H1 (cell line): ENCODE data around the gene AFAP1L1. TPM values are rescaled to one million over a fixed set of nuclear protein-coding genes. Genes with fewer than 3 reads are reported as not detected.

ENCODE experiments used
- ATF2 ChIP-seq: IDR thresholded peaks from 2 replicates; pipeline ENCODE4 v1.6.1; 2012; ENCODE audit warnings: low read length, inconsistent platforms
- BRCA1 ChIP-seq: IDR thresholded peaks from 2 replicates; pipeline ENCODE4 v1.6.1; 2012; ENCODE audit warnings: low read depth, low read length, improper control_type of control experiment
- POU5F1 ChIP-seq: IDR thresholded peaks from 2 replicates; pipeline ENCODE4 v1.6.1; 2011; ENCODE audit warnings: low read depth, mild to moderate bottlenecking, low read length, moderate library complexity
- SRF ChIP-seq: IDR thresholded peaks from 2 replicates; pipeline ENCODE4 v1.6.1; 2011; ENCODE audit warnings: mild to moderate bottlenecking, low read depth, low read length, moderate library complexity
- TAF1 ChIP-seq: IDR thresholded peaks from 2 replicates; pipeline ENCODE4 v1.6.1; 2011; ENCODE audit warnings: mild to moderate bottlenecking, low read depth, low read length
- polyA plus RNA-seq, 7 experiments: library from polyadenylated mRNA; depleted of rRNA in 3 of 7; stranded (reverse) in 5 of 7; unstranded in 2 of 7; fragments of >200 nt in 5 of 7; fragments of 200-250 nt in 2 of 7; gene quantifications; 1 replicate in 5 of 7; 2 replicates in 1 of 7; 4 replicates in 1 of 7; pipeline versions ENCODE4 v1.2.1 to v1.2.3, GENCODE V29; 2011 to 2013; ENCODE audit warnings: missing spikeins in 2 of 7, mixed read lengths in 2 of 7
- total RNA-seq: library from RNA; stranded (reverse); fragmentation: NEBNext Ultra II Directional; extraction: Animal tissue kit (Norgen Biotek cat#: 25700); gene quantifications from 2 replicates; pipeline ENCODE4 v1.2.1, GENCODE V29; 2021
- TF ChIP-seq, protein P1 (sequence below), 3 experiments: IDR thresholded peaks; 1 replicate in 2 of 3; 2 replicates in 1 of 3; pipeline versions ENCODE4 v1.5.1 to v1.6.1; 2011; ENCODE audit warnings: low read length in 3 of 3, mild to moderate bottlenecking in 3 of 3, inconsistent platforms in 2 of 3, low read depth in 1 of 3, moderate library complexity in 1 of 3; ENCODE audit not compliant: insufficient read depth in 1 of 3; ENCODE audit errors: control extremely low read depth in 1 of 3

Gene AFAP1L1
- total and polyA plus RNA-seq, 2 of the 8 experiments (the other 6 are each of a cell fraction or from before 2014, with no cell fraction given), result 0.79 to 4.7 TPM

DNA sequence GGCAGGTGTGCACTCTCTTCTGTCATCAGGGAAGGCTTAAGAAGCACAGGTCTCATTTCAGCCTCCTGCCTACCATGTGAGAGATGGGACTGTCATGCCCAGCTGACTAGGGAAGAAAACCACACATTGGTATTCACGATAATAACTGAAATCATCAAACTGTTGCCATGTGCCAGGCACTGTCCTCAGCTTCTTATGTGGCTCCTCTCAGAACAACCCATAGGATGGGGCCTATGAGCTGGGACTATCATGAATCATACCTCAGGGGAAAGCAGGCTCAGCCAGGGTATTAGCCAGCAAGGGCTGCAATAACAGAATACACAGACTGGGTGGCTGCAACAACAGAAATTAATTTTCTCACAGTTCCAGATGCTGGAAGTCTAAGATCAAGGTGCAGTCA, 3.3 kb downstream of the AFAP1L1 start (continued):
- TF ChIP-seq BRCA1 (no peak), ATF2 (no peak), SRF (no peak), TAF1 (no peak), POU5F1 (no peak)
- TF ChIP-seq, protein P1, sequence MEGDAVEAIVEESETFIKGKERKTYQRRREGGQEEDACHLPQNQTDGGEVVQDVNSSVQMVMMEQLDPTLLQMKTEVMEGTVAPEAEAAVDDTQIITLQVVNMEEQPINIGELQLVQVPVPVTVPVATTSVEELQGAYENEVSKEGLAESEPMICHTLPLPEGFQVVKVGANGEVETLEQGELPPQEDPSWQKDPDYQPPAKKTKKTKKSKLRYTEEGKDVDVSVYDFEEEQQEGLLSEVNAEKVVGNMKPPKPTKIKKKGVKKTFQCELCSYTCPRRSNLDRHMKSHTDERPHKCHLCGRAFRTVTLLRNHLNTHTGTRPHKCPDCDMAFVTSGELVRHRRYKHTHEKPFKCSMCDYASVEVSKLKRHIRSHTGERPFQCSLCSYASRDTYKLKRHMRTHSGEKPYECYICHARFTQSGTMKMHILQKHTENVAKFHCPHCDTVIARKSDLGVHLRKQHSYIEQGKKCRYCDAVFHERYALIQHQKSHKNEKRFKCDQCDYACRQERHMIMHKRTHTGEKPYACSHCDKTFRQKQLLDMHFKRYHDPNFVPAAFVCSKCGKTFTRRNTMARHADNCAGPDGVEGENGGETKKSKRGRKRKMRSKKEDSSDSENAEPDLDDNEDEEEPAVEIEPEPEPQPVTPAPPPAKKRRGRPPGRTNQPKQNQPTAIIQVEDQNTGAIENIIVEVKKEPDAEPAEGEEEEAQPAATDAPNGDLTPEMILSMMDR (IDR thresholded peaks at IDR 0.05; ENCODE audit: control extremely low read depth in 1 of 3, insufficient read depth in 1 of 3, low read depth in 1 of 3, low read length in 3 of 3), result no peak
- TF ChIP-seq, all 59 proteins: peak for 0
